ENCODE data around the gene SLC41A1.

DNA sequence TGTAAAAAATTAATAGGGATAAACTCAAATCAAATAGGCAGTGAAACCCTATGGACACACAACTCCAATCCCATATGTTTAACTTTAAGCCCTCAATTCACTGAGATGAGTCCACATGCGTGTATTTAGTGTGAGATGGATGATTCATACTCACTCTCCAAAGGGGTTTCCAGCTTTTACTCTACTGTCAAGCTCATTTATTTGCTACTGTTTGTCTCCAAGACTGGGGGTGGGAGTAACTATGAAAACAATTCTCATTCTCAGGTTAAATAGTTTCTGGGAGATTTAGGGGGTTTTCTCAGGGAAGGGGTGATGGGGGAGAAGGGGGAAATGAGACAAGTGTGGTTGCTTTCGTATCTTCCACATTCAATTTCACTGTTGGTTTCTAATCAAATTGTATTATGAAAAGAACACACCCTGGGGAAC, 40.4 kb downstream of the SLC41A1 start:
- TF ChIP-seq CTCF (conservative IDR thresholded peaks at IDR 0.05; ENCODE audit: low read depth, low read length) (no peak), EZH2 (IDR thresholded peaks at IDR 0.05; ENCODE audit: low read length, unreplicated experiment) (no peak)
